Neutrophil (primary cell): Measurements from ENCODE around the gene FABP7.

Experiments
- H3K27ac ChIP-seq: fragments of 200-600 bp; sonication (generic); 2 replicates; pipeline ENCODE4 v1.5.1; 2016; ENCODE audit warnings: mild to moderate bottlenecking, moderate library complexity
- H3K27me3 ChIP-seq: fragments of 200-600 bp; sonication (generic); 2 replicates; pipeline ENCODE4 v1.6.0; 2016; ENCODE audit warnings: mild to moderate bottlenecking
- H3K36me3 ChIP-seq: fragments of 200-600 bp; sonication (generic); 2 replicates; pipeline ENCODE4 v1.5.1; 2017
- H3K4me1 ChIP-seq, 2 experiments: fragments of 200-600 bp in 1 of 2; sonication (generic) in 1 of 2; 1 replicate in 1 of 2; 2 replicates in 1 of 2; pipeline versions ENCODE4 v1.5.1 to v1.6.1; 2013 to 2016; ENCODE audit warnings: low read depth in 1 of 2, low read length in 1 of 2, mild to moderate bottlenecking in 1 of 2, moderate library complexity in 1 of 2; ENCODE audit not compliant: control insufficient read depth in 1 of 2, insufficient read depth in 1 of 2
- H3K4me3 ChIP-seq, 2 experiments: fragments of 200-600 bp in 1 of 2; sonication (generic) in 1 of 2; 1 replicate in 1 of 2; 2 replicates in 1 of 2; pipeline ENCODE4 v1.5.1; 2013 to 2016; ENCODE audit warnings: low read depth in 1 of 2, low read length in 1 of 2, mild to moderate bottlenecking in 1 of 2, moderate library complexity in 1 of 2
- H3K9me3 ChIP-seq: fragments of 200-600 bp; sonication (generic); 2 replicates; pipeline ENCODE4 v1.5.1; 2016
- CTCF ChIP-seq: fragments of 200-600 bp; sonication (generic); IDR thresholded peaks from 2 replicates; pipeline ENCODE4 v1.5.1; 2016; ENCODE audit warnings: antibody characterized with exemption

The FABP7 gene

DNA sequence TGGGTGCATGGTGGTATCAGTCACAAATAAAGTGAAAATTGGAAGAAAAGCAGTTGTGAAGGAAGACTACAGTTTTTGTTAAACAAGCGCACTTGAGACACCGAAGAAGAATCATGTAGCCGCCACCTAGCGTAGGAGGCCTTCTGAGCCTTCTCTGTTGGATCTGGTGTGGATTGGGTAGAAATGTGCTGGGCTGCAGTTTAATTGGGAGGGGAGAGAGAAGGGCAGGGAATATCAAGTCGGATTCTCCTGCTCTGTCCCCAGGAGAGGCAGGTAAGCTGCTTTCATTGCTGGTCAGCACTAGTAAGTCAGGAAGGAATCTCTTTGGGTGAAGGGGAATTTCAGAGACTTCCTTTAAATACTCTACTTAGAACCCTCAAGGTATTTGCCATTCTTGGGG is 1.2 kb upstream of the FABP7 start:
- Histone ChIP-seq H3K27ac (no peak overlapping the region), H3K27me3 (peaks cover 69% of the 10 kb centered on the region), H3K36me3 (no peaks in the 10 kb centered on the region), H3K9me3 (no peaks in the 10 kb centered on the region), H3K4me3 (no peak overlapping the region), H3K4me1 (no peaks in the 10 kb centered on the region)
- TF ChIP-seq CTCF: no peak

DNA sequence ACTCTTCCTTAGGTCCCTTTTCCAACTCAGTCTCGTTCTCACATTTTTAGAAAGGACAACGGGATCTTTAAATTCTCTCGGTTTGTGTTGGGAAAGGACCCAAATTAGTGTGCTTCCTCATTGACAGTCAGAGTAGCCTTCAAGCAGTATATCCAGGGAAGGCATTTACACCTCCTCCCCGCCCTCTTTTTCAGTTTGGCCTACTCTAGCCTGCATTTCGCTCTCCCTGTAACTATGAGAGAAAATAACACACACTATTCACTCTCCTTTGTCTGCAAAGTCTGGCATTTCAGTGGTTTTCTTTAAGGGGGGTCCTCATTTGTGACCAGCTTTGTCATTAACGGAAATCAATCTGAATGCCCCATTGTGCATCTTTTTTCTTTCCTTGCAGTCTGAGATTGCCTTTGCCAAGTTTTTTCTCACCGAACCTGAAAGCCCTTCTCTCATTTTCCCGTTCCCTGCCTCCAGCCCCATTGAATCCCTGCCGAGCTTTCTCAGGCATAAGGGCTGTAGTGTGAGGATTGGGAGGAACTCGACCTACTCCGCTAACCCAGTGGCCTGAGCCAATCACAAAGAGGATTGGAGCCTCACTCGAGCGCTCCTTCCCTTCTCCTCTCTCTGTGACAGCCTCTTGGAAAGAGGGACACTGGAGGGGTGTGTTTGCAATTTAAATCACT is 393 bp upstream of the FABP7 start:
- Histone ChIP-seq H3K4me3 (no peak overlapping the region), H3K4me1 (no peaks in the 10 kb centered on the region), H3K27ac (no peak overlapping the region), H3K9me3 (no peaks in the 10 kb centered on the region), H3K36me3 (no peaks in the 10 kb centered on the region), H3K27me3 (peaks cover 77% of the 10 kb centered on the region)
- TF ChIP-seq CTCF: no peak

DNA sequence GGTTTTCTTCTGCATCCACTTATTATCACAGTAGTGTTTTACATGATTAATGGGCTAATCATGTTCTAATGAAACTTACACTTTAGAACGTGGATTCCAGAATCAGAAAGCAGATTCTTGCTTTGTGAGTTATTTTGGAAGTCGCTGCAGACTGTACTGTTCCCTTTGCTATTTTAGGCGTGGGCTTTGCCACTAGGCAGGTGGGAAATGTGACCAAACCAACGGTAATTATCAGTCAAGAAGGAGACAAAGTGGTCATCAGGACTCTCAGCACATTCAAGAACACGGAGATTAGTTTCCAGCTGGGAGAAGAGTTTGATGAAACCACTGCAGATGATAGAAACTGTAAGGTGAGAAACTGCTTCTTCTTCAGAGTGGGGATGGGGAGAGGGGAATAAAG is 598 bp downstream of the FABP7 start:
- H3K27me3 ChIP-seq: peaks cover 84% of the 10 kb centered on the region
- no peaks in the 10 kb centered on the region for H3K36me3 ChIP-seq
- H3K4me3 ChIP-seq: no peak overlapping the region
- no peaks in the 10 kb centered on the region for H3K4me1 ChIP-seq
- H3K27ac ChIP-seq: no peak overlapping the region
- no peak for TF ChIP-seq CTCF
- no peaks in the 10 kb centered on the region for H3K9me3 ChIP-seq

- Histone ChIP-seq H3K4me1 (no peaks in the 10 kb centered on the region), H3K4me3 (no peak overlapping the region), H3K9me3 (no peaks in the 10 kb centered on the region), H3K36me3 (no peaks in the 10 kb centered on the region), H3K27me3 (peaks cover 89% of the 10 kb centered on the region), H3K27ac (no peak overlapping the region)
- no peak for TF ChIP-seq CTCF
These were observed 2.2 kb downstream of the FABP7 start for GRCh38 chr6:122781716-122782115.

DNA sequence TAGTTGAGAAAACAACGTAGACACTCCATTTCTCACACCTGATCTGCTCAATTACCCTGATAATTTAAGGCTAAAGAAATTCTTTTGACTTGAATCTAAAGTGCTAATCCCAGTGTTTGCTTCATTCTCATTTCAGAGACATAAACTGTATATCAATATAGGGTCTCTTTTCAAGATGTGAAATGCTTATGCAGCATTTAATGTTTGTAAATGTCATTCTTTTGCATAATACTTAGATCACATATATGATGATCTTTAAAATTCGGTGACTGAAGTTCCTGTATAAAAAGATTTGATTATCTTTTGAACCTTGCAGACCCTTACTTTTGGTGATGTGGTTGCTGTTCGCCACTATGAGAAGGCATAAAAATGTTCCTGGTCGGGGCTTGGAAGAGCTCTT is 3.9 kb downstream of the FABP7 start:
- H3K27ac ChIP-seq: no peak overlapping the region
- no peaks in the 10 kb centered on the region for H3K36me3 ChIP-seq
- peaks cover 1 to 2% of the 10 kb centered on the region in 2 experiments for H3K4me1 ChIP-seq
- H3K27me3 ChIP-seq: peaks cover 100% of the 10 kb centered on the region
- no peak for TF ChIP-seq CTCF
- no peaks in the 10 kb centered on the region for H3K9me3 ChIP-seq
- no peak overlapping the region for H3K4me3 ChIP-seq
